NOMO-1 treated with dmso at 0.1 percent for 144 hours (cell line): ENCODE results near the gene ZNF512.
A peak's percentile ranks its signal among the peaks of the same experiment; 100 is the strongest.
"Not testable (repeated sequence)": the region's sequence is repeated elsewhere in the genome, so short reads cannot be mapped to it uniquely, and the experiment has no call there.

Experiments used
- DNase-seq: peaks from one replicate; lab custom pipeline; 2025; ENCODE audit not compliant: unreplicated experiment; lab: John Stamatoyannopoulos, UW

Gene ZNF512, protein sequence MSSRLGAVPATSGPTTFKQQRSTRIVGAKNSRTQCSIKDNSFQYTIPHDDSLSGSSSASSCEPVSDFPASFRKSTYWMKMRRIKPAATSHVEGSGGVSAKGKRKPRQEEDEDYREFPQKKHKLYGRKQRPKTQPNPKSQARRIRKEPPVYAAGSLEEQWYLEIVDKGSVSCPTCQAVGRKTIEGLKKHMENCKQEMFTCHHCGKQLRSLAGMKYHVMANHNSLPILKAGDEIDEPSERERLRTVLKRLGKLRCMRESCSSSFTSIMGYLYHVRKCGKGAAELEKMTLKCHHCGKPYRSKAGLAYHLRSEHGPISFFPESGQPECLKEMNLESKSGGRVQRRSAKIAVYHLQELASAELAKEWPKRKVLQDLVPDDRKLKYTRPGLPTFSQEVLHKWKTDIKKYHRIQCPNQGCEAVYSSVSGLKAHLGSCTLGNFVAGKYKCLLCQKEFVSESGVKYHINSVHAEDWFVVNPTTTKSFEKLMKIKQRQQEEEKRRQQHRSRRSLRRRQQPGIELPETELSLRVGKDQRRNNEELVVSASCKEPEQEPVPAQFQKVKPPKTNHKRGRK

DNA sequence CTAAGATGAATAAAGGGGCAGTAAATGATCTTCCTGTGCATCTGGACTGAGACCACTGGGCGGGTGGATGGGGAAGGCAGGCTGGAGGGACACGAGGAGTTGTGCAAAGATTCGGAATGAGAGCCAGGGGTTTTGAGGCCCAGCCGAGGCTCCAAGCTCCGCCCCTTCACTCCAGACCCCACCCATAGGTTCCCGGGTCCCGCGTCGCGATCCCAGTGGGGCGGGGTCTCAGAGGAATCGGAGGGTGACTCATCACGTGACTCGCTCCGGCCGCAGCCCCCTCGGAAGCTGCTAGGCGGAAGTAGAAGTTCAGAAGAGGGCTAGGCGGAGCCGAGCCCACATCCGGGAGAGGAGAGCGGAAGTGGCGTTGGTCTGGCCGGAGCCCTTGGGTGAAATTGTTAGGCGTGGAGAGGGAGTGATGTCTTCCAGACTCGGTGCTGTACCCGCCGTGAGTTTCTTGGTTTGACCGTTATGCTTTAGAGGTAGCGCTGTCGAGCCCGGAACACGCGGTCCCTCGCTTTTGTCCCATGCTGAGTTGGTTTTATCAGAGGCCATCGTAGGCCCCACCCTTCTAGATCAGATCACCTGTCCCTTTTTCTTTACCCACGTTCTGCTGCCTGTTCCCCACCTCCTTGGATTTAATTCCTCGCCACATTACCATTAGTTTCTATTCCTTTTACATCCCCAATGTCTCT is at the start of gene ZNF512:
Gene ZNF512, plus strand, starts transcription at position 348 of the 695 bp plus-strand sequence. Its CDS starts 71 bp downstream, at position 419.
- DNase-seq, result peak; percentile 95

DNA sequence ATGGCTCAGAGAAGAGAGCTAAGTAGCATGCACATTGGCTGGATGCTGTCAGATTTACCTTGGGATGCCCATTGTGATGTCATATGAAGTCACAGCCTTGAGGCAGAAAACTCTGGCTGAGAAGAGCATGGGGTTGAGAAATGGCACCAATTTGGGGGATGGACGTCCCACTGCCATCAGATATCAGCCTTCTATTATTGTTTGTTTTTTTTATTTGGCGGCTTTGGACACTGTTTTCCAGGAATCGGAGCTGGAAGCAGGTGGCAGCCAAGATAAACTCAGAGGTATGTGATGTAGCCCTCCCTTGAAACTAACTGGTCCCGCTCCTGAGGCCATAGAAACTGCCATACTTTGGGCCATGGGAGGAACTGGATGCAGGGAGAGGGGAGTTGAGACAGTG is 45.6 kb upstream of the ZNF512 start:
- no peak for DNase-seq

DNA sequence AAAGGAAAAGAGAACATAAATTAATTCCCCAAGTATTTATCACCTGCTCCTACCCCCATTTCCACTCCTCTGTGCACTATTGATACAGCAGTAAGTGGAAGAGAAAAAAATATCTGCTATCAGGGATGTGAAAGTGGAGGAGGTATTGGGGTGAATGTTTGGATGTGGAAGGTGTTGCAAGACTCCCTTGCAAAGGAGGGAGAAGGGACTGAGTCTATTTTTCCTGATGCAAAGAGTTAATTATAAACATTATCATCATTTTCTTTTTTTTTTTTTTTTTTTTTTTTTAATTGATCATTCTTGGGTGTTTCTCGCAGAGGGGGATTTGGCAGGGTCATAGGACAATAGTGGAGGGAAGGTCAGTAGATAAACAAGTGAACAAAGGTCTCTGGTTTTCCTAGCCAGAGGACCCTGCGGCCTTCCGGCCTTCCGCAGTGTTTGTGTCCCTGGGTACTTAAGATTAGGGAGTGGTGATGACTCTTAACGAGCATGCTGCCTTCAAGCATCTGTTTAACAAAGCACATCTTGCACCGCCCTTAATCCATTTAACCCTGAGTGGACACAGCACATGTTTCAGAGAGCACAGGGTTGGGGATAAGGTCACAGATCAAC is 43.9 kb upstream of the ZNF512 start:
- DNase-seq, result not testable (repeated sequence)

DNA sequence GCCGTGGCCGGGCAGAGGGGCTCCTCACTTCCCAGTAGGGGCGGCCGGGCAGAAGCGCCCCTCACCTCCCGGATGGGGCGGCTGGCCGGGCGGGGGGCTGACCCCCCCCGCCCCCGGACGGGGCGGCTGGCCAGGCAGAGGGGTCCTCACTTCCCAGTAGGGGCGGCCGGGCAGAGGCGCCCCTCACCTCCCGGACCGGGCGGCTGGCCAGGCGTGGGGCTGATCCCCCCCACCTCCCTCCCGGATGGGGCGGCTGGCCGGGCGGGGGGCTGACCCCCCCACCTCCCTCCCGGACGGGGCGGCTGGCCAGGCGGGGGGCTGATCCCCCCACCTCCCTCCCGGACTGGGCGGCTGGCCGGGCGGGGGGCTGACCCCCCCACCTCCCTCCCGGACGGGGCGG is 43.2 kb upstream of the ZNF512 start:
- DNase-seq, result not testable (repeated sequence)

DNA sequence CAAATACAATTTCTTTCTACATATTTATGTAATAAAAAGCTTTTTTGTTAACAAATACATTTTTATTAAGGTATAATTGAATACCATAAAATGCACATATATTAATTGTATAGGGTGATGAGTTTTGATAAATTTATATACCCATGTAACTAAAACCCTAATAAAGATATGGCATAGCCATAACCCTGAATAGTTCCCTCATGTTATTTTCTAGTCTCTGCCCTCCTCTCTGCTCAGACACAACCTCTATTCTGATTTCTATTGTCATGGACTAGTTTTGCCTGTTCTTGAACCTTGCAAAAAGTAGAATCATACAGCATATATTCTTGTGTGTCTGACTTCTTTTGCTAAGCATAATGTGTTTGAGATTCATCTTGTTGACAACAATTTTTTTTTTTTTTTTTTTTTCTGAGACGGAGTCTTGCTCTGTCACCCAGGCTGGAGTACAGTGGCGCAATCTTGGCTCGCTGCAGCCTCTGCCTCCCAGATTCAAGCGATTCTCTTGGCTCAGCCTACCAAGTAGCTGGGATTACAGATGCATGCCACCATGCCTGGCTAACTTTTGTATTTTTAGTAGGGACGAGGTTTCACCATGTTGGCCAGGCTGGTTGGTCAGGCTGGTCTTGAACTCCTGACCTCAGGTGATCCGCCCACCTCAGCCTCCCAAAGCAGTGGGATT is 38.6 kb upstream of the ZNF512 start:
- DNase-seq, result no peak

DNA sequence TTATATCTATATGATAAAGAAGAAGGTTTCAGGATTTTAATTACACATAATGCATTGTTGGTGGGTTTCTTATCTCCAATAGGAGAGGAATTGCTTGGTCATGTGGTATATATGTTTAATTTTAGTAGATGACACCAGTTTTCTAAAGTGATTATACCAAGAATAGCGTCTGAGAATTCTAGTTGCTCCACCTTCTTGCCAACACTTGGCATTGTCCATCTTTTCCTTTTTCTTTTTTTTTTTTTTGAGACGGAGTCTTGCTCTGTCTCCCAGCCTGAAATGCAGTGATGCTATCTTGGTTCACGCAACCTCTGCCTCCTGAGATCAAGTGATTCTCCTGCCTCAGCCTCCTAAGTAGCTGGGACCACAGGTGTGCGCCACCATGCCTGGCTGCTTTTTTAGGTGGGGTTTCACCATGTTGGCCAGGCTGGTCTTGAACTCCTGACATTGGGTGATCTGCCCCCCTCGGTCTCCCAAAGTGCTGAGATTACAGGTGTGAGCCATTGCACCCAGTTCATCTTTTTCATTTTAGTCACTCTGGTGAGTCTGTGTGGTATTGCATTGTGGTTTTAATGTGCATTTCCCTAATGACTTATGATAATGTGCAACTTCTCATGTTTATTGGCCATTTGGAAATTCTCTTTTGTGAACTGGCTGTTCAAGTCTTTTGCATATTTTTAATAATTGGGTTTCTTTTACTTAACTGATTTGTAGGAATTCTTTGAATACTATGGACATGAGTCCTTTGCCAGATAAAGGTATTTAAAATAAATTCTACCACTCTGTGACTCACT is 37.3 kb upstream of the ZNF512 start:
- no peak for DNase-seq

DNA sequence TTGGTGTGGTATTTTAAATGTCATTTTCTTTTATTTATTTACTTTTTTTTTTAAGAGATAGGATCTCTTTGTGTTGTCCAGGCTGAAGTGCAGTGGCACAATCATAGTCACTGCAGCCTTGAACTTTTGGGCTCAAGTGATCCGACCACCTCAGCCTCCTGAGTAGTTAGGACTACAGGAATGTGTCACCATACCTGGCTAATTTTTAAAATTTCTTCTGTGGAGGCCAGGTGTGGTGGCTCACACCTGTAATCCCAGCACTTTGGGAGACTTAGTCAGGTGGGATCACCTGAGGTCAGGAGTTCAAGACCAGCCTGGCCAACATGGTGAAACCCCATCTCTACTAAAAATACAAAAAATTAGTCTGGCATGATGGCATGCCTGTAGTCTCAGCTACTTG is 33.5 kb upstream of the ZNF512 start:
- DNase-seq, result no peak

DNA sequence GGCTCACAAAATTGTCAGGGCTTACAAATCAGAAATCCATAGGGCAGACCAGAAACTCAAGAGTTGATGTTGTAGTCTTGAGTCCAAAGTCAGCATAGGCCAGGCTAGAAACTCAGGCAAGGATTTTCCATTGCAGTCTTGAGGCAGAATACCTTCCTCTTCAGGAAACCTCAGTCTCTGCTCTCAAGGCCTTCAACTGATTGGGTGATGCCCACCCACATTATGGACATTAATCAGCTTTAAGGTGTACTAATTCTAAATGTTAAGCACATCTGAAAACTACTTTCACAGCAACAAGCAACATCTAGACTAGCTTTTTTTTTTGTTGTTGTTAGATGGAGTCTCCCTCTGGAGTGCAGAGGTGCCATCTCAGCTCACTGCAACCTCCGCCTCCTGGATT is 31.3 kb upstream of the ZNF512 start:
- DNase-seq, result no peak

DNA sequence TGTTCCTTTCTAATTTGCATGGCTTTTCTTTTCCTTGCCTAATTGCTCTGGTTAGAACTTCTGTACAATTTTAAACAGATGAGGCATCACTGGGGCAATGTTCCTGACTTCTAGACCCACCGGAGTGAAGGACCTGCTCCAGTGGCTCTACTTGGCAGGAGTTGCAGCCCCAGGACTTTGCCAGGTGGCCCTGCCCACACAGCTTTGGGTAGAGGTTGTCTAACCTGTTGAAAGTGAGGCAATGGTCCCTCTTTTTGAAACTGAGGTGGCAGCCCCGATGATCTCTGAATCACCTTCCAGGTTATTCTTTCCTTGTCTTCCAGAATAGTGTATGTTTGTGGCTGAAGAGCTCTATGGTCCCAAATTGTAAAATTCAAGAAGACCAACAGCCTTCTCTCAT is 29.9 kb upstream of the ZNF512 start:
- DNase-seq, result no peak

DNA sequence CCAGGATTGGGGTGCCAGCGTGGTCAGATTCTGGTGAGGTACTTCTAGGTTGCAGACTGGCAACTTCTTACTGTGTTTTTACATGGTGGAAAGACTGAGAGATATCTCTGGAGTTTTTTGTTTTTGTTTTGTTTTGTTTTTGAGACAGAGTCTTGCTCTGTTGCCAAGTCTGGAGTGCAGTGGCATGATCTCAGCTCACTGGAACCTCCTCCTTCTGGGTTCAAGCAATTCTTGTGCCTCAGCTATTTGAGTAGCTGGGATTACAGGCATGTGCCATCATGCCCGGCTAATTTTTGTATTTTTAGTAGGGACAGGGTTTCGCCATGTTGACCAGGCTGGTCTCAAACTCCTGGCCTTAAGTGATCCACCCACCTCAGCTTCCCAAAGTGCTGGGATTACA is 28.4 kb upstream of the ZNF512 start:
- DNase-seq, result not testable (repeated sequence)

DNA sequence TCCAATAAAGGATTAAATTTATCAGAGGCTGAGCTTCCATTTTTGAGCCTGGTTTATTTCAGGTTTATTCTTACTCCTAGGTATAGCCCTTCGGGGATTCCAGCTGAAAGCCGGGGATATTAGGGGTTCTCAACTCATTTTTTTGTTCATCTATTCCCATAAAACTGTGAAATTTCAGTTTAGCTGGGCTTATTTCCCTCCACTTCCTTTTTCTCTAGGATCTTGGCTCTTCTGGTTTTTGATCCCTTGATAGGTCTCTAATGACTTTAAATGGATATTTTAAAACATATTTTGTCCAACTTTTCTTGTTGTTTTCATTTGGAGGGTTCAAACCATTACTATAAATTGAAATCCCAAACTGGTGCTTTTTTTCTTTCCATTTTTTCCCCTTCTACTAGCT is 23.6 kb upstream of the ZNF512 start:
- DNase-seq, result no peak

DNA sequence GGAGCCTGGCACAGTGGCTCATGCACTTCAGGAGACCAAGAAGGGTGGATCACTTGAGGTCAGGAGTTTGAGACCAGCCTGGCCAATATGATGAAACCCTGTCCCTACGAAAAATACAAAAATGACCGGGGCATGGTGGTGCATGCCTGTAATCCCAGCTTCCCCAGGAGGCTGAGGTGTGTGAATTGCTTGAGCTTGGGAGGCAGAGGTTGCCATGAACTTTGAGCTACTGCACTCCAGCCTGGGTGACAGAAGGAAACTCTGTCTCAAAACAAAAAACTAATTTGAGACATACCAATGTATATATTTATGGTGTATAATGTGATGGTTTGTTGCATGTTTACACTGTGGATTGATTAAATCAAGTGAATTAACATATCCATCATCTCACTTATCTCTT is 21.8 kb upstream of the ZNF512 start:
- DNase-seq, result no peak

DNA sequence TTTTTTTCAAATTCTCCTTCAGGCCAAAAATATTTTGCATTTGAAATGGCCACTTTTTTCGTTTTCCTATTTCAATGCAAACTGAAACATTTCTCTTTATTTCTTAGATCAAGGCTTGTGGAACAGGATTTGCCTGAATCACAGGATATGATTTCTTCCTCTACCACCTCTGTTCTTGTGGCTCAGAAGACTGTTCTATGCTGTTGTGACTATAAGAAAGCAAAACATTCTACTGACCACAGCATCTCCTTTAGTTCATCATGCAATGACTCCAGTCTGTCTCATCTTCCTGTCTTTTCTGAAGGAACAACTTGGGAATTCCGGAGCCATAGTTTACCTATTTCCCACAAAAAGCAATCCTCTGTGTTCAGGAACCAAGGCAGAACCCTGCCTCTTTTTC is 16.2 kb upstream of the ZNF512 start:
- DNase-seq, result no peak

DNA sequence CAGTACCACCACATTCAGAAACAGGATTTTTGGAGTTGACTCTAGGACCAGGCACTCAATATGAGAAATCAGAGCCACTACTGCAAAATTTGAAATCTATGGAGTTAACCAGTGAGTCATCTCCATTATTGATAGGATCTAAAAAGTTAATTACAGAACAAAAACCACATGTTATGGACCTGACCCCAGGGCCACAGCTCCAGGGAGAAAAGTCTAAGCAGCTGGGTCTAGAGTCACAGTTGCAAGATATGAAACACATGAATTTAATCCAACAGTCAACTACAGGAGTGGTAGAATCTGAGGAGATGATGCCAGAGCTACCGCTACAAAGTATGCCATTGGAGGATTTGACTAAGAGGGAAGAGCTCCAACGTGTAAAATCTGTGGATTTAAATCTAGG is 13.4 kb upstream of the ZNF512 start:
- no peak for DNase-seq

DNA sequence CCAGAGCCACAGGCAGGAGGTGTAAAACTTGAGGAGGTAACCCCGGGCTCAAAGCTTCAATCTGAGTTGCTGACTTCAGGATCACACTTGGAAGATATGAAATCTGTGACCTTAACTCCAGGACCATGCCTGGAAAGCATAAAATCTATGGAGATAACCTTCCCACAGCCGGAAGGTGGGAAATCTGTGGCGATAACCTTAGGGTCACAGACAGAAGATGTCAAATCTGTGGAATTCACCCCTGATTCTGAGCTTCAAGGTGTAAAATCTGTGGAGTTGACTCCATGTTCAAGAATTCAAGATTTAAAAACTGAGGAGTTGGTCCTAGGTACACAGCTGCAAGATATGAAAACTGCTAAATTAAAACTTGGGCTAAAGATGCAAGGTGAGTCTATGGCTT is 11.6 kb upstream of the ZNF512 start:
- no peak for DNase-seq

DNA sequence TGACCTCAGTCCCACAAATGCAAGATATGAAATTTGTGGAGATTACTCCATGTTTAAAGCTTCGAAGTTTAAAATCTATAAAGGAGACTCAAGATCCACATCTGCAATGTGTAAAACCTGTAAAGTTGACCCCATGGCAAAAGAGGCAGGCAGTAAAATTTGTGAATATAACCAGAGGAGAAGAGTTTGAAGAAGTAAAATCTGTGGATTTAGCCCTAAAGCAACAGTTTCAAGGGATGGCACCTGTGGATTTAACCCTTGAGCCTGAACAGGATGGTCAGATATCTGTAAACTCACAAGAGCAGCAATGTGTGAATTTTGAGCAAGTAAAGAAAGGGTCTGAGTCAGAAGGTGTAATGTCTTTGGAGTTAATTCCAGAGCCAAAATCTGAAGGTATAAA is 11.2 kb upstream of the ZNF512 start:
- no peak for DNase-seq

DNA sequence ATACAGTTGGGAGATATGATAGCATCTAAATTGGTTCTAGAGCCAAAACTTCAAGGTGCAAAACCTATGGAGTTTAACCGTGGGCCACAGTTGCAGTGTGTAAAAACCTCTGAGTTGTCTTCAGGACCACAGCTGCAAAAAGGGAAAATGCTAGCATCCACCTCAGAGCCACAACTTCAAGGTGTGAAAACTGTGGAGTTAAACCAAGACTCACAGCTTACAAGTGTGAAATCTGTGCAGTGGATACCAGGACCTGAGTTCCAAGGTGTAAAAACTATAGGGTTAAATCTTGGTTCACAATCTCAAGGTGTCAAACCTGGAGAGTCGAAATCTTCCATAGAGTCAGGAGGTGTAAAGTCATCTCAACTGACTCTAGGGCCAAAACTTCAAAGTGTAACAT is 10.4 kb upstream of the ZNF512 start:
- no peak for DNase-seq

DNA sequence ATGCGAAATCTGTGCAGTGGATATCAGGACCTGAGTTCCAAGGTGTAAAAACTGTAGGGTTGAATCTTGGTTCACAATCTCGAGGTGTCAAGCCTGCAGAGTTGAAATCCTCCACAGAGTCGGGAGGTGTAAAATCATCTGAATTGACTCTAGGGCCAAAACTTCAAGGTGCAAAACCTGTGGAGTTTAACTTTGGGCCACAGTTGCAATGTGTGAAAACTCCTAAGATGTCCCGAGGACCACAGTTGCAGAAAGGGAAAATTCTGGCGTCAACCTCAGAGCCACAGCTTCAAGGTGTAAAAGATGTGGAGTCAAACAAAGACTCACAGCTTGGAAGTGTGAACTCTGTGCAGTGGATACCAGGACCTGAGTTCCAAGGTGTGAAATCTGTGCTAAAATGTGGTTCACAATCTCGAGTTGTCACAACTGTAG is 9.8 kb upstream of the ZNF512 start:
- no peak for DNase-seq

DNA sequence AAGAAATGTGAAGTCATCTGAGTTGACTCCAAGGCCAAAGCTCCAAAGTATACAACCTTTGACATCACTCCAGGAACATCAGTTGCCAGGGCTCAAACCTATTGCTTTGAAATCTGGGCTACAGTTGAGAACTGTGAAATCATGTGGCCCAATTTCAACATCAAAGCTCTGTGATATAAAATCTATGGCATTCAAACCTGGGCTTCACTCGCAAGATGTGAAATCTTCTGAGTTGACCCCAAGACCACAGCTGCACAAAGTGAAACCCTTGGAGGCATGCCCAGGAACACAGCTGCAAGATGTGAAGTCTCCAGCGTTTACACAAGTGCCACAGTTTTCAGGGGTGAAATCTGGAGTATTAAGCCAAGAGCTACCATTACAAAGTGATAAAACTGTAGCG is 9.4 kb upstream of the ZNF512 start:
- DNase-seq, result no peak

DNA sequence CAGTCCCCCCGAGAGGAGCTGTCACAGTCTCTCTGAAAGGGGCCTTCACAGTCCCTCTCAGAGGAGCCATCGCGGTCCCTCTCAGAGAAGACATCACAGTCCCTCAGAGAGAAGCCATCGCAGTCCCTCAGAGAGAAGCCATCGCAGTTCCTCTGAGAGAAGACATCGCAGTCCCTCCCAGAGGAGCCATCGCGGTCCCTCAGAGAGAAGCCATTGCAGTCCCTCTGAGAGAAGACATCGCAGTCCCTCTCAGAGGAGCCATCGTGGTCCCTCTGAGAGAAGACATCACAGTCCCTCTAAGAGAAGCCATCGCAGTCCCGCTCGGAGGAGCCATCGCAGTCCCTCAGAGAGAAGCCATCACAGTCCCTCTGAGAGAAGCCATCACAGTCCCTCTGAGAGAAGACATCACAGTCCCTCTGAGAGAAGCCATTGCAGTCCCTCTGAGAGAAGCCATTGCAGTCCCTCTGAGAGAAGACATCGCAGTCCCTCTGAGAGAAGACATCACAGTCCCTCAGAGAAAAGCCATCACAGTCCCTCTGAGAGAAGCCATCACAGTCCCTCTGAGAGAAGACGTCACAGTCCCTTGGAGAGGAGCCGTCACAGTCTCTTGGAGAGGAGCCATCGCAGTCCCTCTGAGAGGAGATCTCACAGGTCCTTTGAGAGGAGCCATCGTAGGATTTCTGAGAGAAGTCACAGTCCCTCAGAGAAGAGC is 1.3 kb upstream of the ZNF512 start:
- DNase-seq, result no peak
